Panc1 (cell line): ENCODE data around the gene S100B.

Source experiments
- POLR2AphosphoS5 ChIP-seq: IDR thresholded peaks from 2 replicates; pipeline ENCODE4 v1.6.1; 2012; ENCODE audit warnings: mild to moderate bottlenecking, low read depth, low read length, moderate library complexity
- TF ChIP-seq, protein P1 (sequence below): fragments of 450-650 bp; IDR thresholded peaks from 2 replicates; pipeline ENCODE4 v1.5.1; 2017; ENCODE audit warnings: mild to moderate bottlenecking
- TF ChIP-seq, protein P2 (sequence below), 2 experiments: IDR thresholded peaks; 2 replicates each; pipeline ENCODE4 v1.6.1; 2011 to 2012; ENCODE audit warnings: low read depth in 2 of 2, control low read depth in 1 of 2, low read length in 1 of 2, mild to moderate bottlenecking in 1 of 2, moderate library complexity in 1 of 2; ENCODE audit not compliant: insufficient read depth in 1 of 2

DNA sequence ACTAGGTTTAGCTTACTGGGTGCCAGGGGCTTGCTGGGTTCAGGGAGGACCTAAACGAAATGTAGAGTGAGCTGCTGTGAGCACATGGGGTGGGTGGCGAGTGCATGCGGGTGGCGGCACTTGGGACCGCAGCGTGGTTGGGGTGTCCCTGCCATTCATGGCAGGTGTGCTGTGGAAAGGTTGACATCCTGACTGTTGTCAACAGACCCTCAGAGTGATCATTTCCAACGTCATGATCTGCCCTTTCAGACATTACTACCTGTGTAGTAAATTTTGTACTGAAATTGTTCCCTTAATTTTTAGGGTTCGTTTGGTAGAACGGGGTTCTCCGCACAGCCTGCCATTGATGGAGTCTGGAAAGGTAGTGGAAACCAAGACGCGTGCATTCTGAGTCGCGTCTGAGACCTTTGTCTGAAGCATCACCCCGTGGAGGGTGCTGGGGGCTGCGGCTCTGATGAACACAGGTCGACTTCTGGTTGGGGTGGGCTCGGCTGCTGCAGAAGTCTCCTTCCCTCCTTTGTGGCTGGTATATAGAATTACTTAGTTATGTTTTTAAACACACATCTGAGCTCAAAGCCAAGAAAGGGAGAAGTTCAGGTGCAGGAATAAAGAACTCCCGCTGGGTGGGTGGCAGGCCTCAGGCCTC is 43.3 kb downstream of the S100B start:
- no peak for TF ChIP-seq POLR2AphosphoS5
- TF ChIP-seq, protein P1, sequence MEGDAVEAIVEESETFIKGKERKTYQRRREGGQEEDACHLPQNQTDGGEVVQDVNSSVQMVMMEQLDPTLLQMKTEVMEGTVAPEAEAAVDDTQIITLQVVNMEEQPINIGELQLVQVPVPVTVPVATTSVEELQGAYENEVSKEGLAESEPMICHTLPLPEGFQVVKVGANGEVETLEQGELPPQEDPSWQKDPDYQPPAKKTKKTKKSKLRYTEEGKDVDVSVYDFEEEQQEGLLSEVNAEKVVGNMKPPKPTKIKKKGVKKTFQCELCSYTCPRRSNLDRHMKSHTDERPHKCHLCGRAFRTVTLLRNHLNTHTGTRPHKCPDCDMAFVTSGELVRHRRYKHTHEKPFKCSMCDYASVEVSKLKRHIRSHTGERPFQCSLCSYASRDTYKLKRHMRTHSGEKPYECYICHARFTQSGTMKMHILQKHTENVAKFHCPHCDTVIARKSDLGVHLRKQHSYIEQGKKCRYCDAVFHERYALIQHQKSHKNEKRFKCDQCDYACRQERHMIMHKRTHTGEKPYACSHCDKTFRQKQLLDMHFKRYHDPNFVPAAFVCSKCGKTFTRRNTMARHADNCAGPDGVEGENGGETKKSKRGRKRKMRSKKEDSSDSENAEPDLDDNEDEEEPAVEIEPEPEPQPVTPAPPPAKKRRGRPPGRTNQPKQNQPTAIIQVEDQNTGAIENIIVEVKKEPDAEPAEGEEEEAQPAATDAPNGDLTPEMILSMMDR = no peak
- TF ChIP-seq, protein P2, sequence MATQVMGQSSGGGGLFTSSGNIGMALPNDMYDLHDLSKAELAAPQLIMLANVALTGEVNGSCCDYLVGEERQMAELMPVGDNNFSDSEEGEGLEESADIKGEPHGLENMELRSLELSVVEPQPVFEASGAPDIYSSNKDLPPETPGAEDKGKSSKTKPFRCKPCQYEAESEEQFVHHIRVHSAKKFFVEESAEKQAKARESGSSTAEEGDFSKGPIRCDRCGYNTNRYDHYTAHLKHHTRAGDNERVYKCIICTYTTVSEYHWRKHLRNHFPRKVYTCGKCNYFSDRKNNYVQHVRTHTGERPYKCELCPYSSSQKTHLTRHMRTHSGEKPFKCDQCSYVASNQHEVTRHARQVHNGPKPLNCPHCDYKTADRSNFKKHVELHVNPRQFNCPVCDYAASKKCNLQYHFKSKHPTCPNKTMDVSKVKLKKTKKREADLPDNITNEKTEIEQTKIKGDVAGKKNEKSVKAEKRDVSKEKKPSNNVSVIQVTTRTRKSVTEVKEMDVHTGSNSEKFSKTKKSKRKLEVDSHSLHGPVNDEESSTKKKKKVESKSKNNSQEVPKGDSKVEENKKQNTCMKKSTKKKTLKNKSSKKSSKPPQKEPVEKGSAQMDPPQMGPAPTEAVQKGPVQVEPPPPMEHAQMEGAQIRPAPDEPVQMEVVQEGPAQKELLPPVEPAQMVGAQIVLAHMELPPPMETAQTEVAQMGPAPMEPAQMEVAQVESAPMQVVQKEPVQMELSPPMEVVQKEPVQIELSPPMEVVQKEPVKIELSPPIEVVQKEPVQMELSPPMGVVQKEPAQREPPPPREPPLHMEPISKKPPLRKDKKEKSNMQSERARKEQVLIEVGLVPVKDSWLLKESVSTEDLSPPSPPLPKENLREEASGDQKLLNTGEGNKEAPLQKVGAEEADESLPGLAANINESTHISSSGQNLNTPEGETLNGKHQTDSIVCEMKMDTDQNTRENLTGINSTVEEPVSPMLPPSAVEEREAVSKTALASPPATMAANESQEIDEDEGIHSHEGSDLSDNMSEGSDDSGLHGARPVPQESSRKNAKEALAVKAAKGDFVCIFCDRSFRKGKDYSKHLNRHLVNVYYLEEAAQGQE (IDR thresholded peaks at IDR 0.05; ENCODE audit: insufficient read depth in 1 of 2, low read depth in 2 of 2, low read length in 1 of 2) = no peak
